BE2C (cell line): ENCODE results near the gene TMEM231.
A peak's percentile ranks its signal among the peaks of the same experiment; 100 is the strongest.

Experiments used
- DNase-seq: peaks from one replicate; pipeline ENCODE4 v3.0.0-alpha.2; 2020
- H3K27me3 ChIP-seq: fragments of 250-450 bp; sonication (Bioruptor Pico); 2 replicates; pipeline ENCODE4 v1.5.1; 2020; ENCODE audit warnings: mild to moderate bottlenecking
- H3K36me3 ChIP-seq: fragments of 250-450 bp; sonication (Bioruptor Pico); 2 replicates; pipeline ENCODE4 v1.5.1; 2020; ENCODE audit warnings: mild to moderate bottlenecking
- H3K4me1 ChIP-seq: fragments of 250-450 bp; sonication (Bioruptor Pico); 2 replicates; pipeline ENCODE4 v1.5.1; 2020
- H3K4me3 ChIP-seq: 2 replicates; pipeline ENCODE4 v1.5.1; 2011; ENCODE audit warnings: low read depth, low read length
- H3K9me3 ChIP-seq: fragments of 250-450 bp; sonication (Bioruptor Pico); 2 replicates; pipeline ENCODE4 v1.5.1; 2020
- CTCF ChIP-seq: IDR thresholded peaks from 2 replicates; pipeline ENCODE4 v1.5.1; 2012; ENCODE audit warnings: mild to moderate bottlenecking, low read depth, low read length

The TMEM231 gene

GRCh38 chr16:75567911-75568310 is 11.9 kb upstream of the TMEM231 start:
- H3K4me3 ChIP-seq, result no peak overlapping the region
- H3K36me3 ChIP-seq, result peaks cover 48% of the 10 kb centered on the region
- H3K27me3 ChIP-seq, result no peaks in the 10 kb centered on the region
- no peak for TF ChIP-seq CTCF
- H3K4me1 ChIP-seq, result no peaks in the 10 kb centered on the region; the same call in 1 of the 2 replicates
- no peaks in the 10 kb centered on the region for H3K9me3 ChIP-seq
- DNase-seq, result no peak

- H3K4me1 ChIP-seq, result no peaks in the 10 kb centered on the region; the same call in 1 of the 2 replicates
- H3K36me3 ChIP-seq, result peaks cover 37% of the 10 kb centered on the region
- no peaks in the 10 kb centered on the region for H3K27me3 ChIP-seq
- H3K4me3 ChIP-seq, result peak overlapping the region; percentile 92
- no peak for TF ChIP-seq CTCF
- peak; percentile 34 for DNase-seq
- H3K9me3 ChIP-seq, result no peaks in the 10 kb centered on the region
Observed at GRCh38 chr16:75566758-75567255, 10.8 kb upstream of the TMEM231 start.

GRCh38 chr16:75566040-75566757 is 10.1 kb upstream of the TMEM231 start, which contains the start of gene GABARAPL2:
Gene GABARAPL2, plus strand, starts transcription at chr16:75566379. Its CDS starts 108 bp downstream, at chr16:75566487.
- Histone ChIP-seq H3K9me3 (no peaks in the 10 kb centered on the region), H3K4me3 (peak within 1 kb of the TSS; percentile 92), H3K36me3 (peaks cover 31% of the 10 kb centered on the region), H3K27me3 (no peaks in the 10 kb centered on the region), H3K4me1 (no peaks in the 10 kb centered on the region; the same call in 1 of the 2 replicates)
- DNase-seq, result peak; percentile 94
- no peak for TF ChIP-seq CTCF

GRCh38 chr16:75565640-75566039 is 9.6 kb upstream of the TMEM231 start:
- TF ChIP-seq CTCF, result no peak
- DNase-seq, result no peak
- Histone ChIP-seq H3K36me3 (peaks cover 27% of the 10 kb centered on the region), H3K27me3 (no peaks in the 10 kb centered on the region), H3K4me1 (no peaks in the 10 kb centered on the region; the same call in 1 of the 2 replicates), H3K9me3 (no peaks in the 10 kb centered on the region), H3K4me3 (peak overlapping the region; percentile 92)

GRCh38 chr16:75559564-75560372 is 3.7 kb upstream of the TMEM231 start:
- DNase-seq, result no peak
- Histone ChIP-seq H3K4me3 (no peak overlapping the region), H3K9me3 (no peaks in the 10 kb centered on the region), H3K36me3 (no peaks in the 10 kb centered on the region), H3K4me1 (no peaks in the 10 kb centered on the region; the same call in 1 of the 2 replicates), H3K27me3 (no peaks in the 10 kb centered on the region)
- TF ChIP-seq CTCF, result no peak
